ENCODE data around the gene TRIP10.
A peak's percentile ranks its signal among the peaks of the same experiment; 100 is the strongest.

Gene TRIP10

GRCh38 chr19:6710273-6711077, 29.0 kb upstream of the TRIP10 start:
- H3K4me3 ChIP-seq (ENCODE audit: low read depth, low read length): peak overlapping the region; percentile 29

- peak overlapping the region; percentile 29 for H3K4me3 ChIP-seq (ENCODE audit: low read depth, low read length)
These were observed 28.5 kb upstream of the TRIP10 start for GRCh38 chr19:6711078-6711361.

- no peak overlapping the region for H3K4me3 ChIP-seq (ENCODE audit: low read depth, low read length)
These were observed 27.9 kb upstream of the TRIP10 start for GRCh38 chr19:6711605-6712004.

- no peak overlapping the region for H3K4me3 ChIP-seq (ENCODE audit: low read depth, low read length)
These were observed 27.2 kb upstream of the TRIP10 start for GRCh38 chr19:6712231-6712630.

- no peak overlapping the region for H3K4me3 ChIP-seq (ENCODE audit: low read depth, low read length)
These were observed 26.5 kb upstream of the TRIP10 start for GRCh38 chr19:6712692-6713670.

- no peak overlapping the region for H3K4me3 ChIP-seq (ENCODE audit: low read depth, low read length)
These were observed 25.4 kb upstream of the TRIP10 start for GRCh38 chr19:6713773-6714692.

- H3K4me3 ChIP-seq (ENCODE audit: low read depth, low read length): no peak overlapping the region
These were observed 24.5 kb upstream of the TRIP10 start for GRCh38 chr19:6714749-6715555.

- no peak overlapping the region for H3K4me3 ChIP-seq (ENCODE audit: low read depth, low read length)
These were observed 22.9 kb upstream of the TRIP10 start for GRCh38 chr19:6716610-6716970.

- no peak overlapping the region for H3K4me3 ChIP-seq (ENCODE audit: low read depth, low read length)
These were observed 22.4 kb upstream of the TRIP10 start for GRCh38 chr19:6717036-6717435.

- no peak overlapping the region for H3K4me3 ChIP-seq (ENCODE audit: low read depth, low read length)
These were observed 22.0 kb upstream of the TRIP10 start for GRCh38 chr19:6717441-6717971.

GRCh38 chr19:6718111-6718740, 21.3 kb upstream of the TRIP10 start:
- H3K4me3 ChIP-seq (ENCODE audit: low read depth, low read length): no peak overlapping the region

GRCh38 chr19:6718741-6719539, 20.5 kb upstream of the TRIP10 start:
- H3K4me3 ChIP-seq (ENCODE audit: low read depth, low read length): no peak overlapping the region

- no peak overlapping the region for H3K4me3 ChIP-seq (ENCODE audit: low read depth, low read length)
These were observed 20.0 kb upstream of the TRIP10 start for GRCh38 chr19:6719540-6719861.

- H3K4me3 ChIP-seq (ENCODE audit: low read depth, low read length): no peak overlapping the region
These were observed 19.5 kb upstream of the TRIP10 start for GRCh38 chr19:6719992-6720368.

- H3K4me3 ChIP-seq (ENCODE audit: low read depth, low read length): no peak within 1 kb of the TSS
These were observed 18.9 kb upstream of the TRIP10 start, which contains the start of gene C3 for GRCh38 chr19:6720369-6721137. Gene C3 (minus strand): TSS chr19:6720650. CDS start chr19:6720589, 61 bp downstream.

GRCh38 chr19:6721138-6721474, 18.4 kb upstream of the TRIP10 start:
- H3K4me3 ChIP-seq (ENCODE audit: low read depth, low read length): no peak overlapping the region

- no peak overlapping the region for H3K4me3 ChIP-seq (ENCODE audit: low read depth, low read length)
These were observed 17.7 kb upstream of the TRIP10 start for GRCh38 chr19:6721773-6722172.

- H3K4me3 ChIP-seq (ENCODE audit: low read depth, low read length): no peak overlapping the region
These were observed 16.3 kb upstream of the TRIP10 start for GRCh38 chr19:6723108-6723618.

Data from iPS-11a (cell line).